IMR-90 (cell line): ENCODE measurements around the gene TMEM221. TPM values are rescaled to one million over a fixed set of nuclear protein-coding genes. Genes with fewer than 3 reads are reported as not detected.

Source experiments
- ATAC-seq: fragments of 200-7000 bp; cut with Tn5 transposase; 2 replicates; pipeline ENCODE4 v1.9.1; 2020; ENCODE audit warnings: low read depth, mild to moderate bottlenecking, moderate library complexity
- BruUV-seq: library from RNA; stranded (reverse); fragments of 400-500 nt; replicated peaks from 2 replicates; lab custom pipeline; 2021; lab: Mats Ljungman, UMichigan
- CTCF ChIA-PET: fragments of 300-600 bp; formaldehyde crosslinking; extraction: SDS; loops from one replicate; lab custom pipeline; 2021; ENCODE audit warnings: antibody characterized with exemption; lab: Yijun Ruan, JAX
- POLR2A ChIA-PET: fragments of 300-600 bp; sonication (Branson Sonifier 250); formaldehyde crosslinking; loops from one replicate; lab custom pipeline; 2022; ENCODE audit warnings: antibody characterized with exemption; ENCODE audit not compliant: unreplicated experiment; lab: Charles Lee
- DNase-seq: peaks from one replicate; pipeline ENCODE4 v3.0.0; 2013
- H2AFZ ChIP-seq: replicated peaks from 2 replicates; pipeline ENCODE3; 2013; ENCODE audit warnings: low read length, mild to moderate bottlenecking; ENCODE audit not compliant: poor library complexity
- H2AK5ac ChIP-seq: 2 replicates; pipeline ENCODE4 v1.6.1; 2013; ENCODE audit warnings: low read depth, low read length, inconsistent platforms
- H2AK9ac ChIP-seq: replicated peaks from 2 replicates; pipeline ENCODE3; 2013; ENCODE audit warnings: mild to moderate bottlenecking, low read depth, low read length, moderate library complexity; ENCODE audit not compliant: poor library complexity
- H2BK120ac ChIP-seq: 2 replicates; pipeline ENCODE4 v1.6.1; 2013; ENCODE audit warnings: low read depth, low read length, inconsistent platforms
- H2BK15ac ChIP-seq: 3 replicates; pipeline ENCODE4 v1.6.1; 2013; ENCODE audit warnings: low read depth, low read length, inconsistent platforms
- H2BK20ac ChIP-seq: 2 replicates; pipeline ENCODE4 v1.6.1; 2013; ENCODE audit warnings: low read depth, mild to moderate bottlenecking, inconsistent platforms, low read length, moderate library complexity
- H2BK5ac ChIP-seq: 2 replicates; pipeline ENCODE4 v1.6.1; 2013; ENCODE audit warnings: mild to moderate bottlenecking, low read depth, low read length, inconsistent platforms; ENCODE audit not compliant: poor library complexity, severe bottlenecking
- H3K14ac ChIP-seq: replicated peaks from 2 replicates; pipeline ENCODE4 v1.6.1; 2013; ENCODE audit warnings: low read depth, low read length, inconsistent platforms
- H3K18ac ChIP-seq: 2 replicates; pipeline ENCODE4 v1.6.1; 2013; ENCODE audit warnings: low read depth, low read length, control low read depth
- H3K23ac ChIP-seq: 2 replicates; pipeline ENCODE4 v1.6.1; 2013; ENCODE audit warnings: low read depth, low read length, inconsistent platforms
- H3K27ac ChIP-seq: 2 replicates; pipeline ENCODE4 v1.5.1; 2013; ENCODE audit warnings: mild to moderate bottlenecking, control low read depth, low read length; ENCODE audit not compliant: insufficient read depth
- H3K27me3 ChIP-seq: 2 replicates; pipeline ENCODE4 v1.6.1; 2013; ENCODE audit warnings: low read length; ENCODE audit not compliant: control insufficient read depth, insufficient read depth
- H3K36me3 ChIP-seq: 2 replicates; pipeline ENCODE4 v1.6.1; 2013; ENCODE audit warnings: low read length, mixed read lengths; ENCODE audit not compliant: control insufficient read depth, insufficient read depth
- H3K4ac ChIP-seq: 2 replicates; pipeline ENCODE4 v1.6.1; 2013; ENCODE audit warnings: low read depth, low read length, inconsistent platforms
- H3K4me1 ChIP-seq: 2 replicates; pipeline ENCODE4 v1.6.1; 2013; ENCODE audit warnings: low read length, mixed read lengths; ENCODE audit not compliant: control insufficient read depth, insufficient read depth
- H3K4me2 ChIP-seq: 2 replicates; pipeline ENCODE4 v1.6.1; 2013; ENCODE audit warnings: low read depth, mild to moderate bottlenecking, control low read depth, low read length, moderate library complexity
- H3K4me3 ChIP-seq: 2 replicates; pipeline ENCODE4 v1.5.1; 2013; ENCODE audit warnings: low read depth, mild to moderate bottlenecking, control low read depth, low read length, moderate library complexity; ENCODE audit not compliant: insufficient read depth
- H3K56ac ChIP-seq: 2 replicates; pipeline ENCODE4 v1.6.1; 2013; ENCODE audit warnings: low read length, inconsistent platforms; ENCODE audit not compliant: insufficient read depth; ENCODE audit errors: extremely low read depth
- H3K79me1 ChIP-seq, 2 experiments: 2 replicates each; pipeline ENCODE4 v1.6.1; 2013; ENCODE audit warnings: low read length in 2 of 2, inconsistent platforms in 1 of 2, low read depth in 1 of 2
- H3K9ac ChIP-seq: 2 replicates; pipeline ENCODE4 v1.6.1; 2013; ENCODE audit warnings: low read depth, low read length, control low read depth
- H3K9me1 ChIP-seq: 2 replicates; pipeline ENCODE4 v1.6.1; 2013; ENCODE audit warnings: low read length, inconsistent platforms; ENCODE audit not compliant: insufficient read depth
- H3K9me3 ChIP-seq: 2 replicates; pipeline ENCODE4 v1.6.1; 2013; ENCODE audit warnings: low read length; ENCODE audit not compliant: control insufficient read depth, insufficient read depth
- H4K20me1 ChIP-seq: 2 replicates; pipeline ENCODE4 v1.6.1; 2013; ENCODE audit warnings: low read length, inconsistent platforms; ENCODE audit not compliant: insufficient read depth
- H4K5ac ChIP-seq: 2 replicates; pipeline ENCODE4 v1.6.1; 2013; ENCODE audit warnings: mild to moderate bottlenecking, low read depth, low read length, control low read depth
- H4K8ac ChIP-seq, 2 experiments: 2 replicates each; pipeline ENCODE4 v1.6.1; 2013; ENCODE audit warnings: low read depth in 2 of 2, low read length in 2 of 2, control low read depth in 1 of 2, inconsistent platforms in 1 of 2
- H4K91ac ChIP-seq: 2 replicates; pipeline ENCODE4 v1.6.1; 2013; ENCODE audit warnings: low read depth, low read length, inconsistent platforms; ENCODE audit not compliant: insufficient read depth
- BHLHE40 ChIP-seq: fragments of 150-350 bp; IDR thresholded peaks from 2 replicates; pipeline ENCODE4 v1.6.1; 2016; ENCODE audit warnings: mild to moderate bottlenecking, low read depth, low read length
- CEBPB ChIP-seq: IDR thresholded peaks from 2 replicates; pipeline ENCODE4 v1.6.1; 2012; ENCODE audit warnings: low read depth, low read length, improper control_type of control experiment
- MAFK ChIP-seq: IDR thresholded peaks from 2 replicates; pipeline ENCODE4 v1.6.1; 2012; ENCODE audit warnings: low read depth, low read length, improper control_type of control experiment
- MXI1 ChIP-seq: IDR thresholded peaks from 2 replicates; pipeline ENCODE4 v1.6.1; 2012; ENCODE audit warnings: low read depth, mild to moderate bottlenecking, low read length, moderate library complexity, borderline replicate concordance
- POLR2A ChIP-seq: IDR thresholded peaks from 2 replicates; pipeline ENCODE4 v1.6.1; 2012; ENCODE audit warnings: mild to moderate bottlenecking, low read depth, low read length
- RCOR1 ChIP-seq: IDR thresholded peaks from 2 replicates; pipeline ENCODE4 v1.6.1; 2012; ENCODE audit warnings: mild to moderate bottlenecking, low read length, improper control_type of control experiment; ENCODE audit not compliant: insufficient replicate concordance
- SMC3 ChIP-seq: fragments of 150-350 bp; IDR thresholded peaks from 2 replicates; pipeline ENCODE4 v1.6.1; 2016; ENCODE audit warnings: low read depth, mild to moderate bottlenecking, antibody characterized with exemption, low read length, moderate library complexity
- WGBS, 2 experiments: methylation state at CpG; one replicate each; pipeline versions ENCODE4 v1.1.5 to v1.1.7; 2013; ENCODE audit warnings: missing lambda C conversion rate in 2 of 2; ENCODE audit not compliant: insufficient read length in 1 of 2; ENCODE audit errors: extremely low coverage in 2 of 2; 5-methylcytosine and 5-hydroxymethylcytosine counted together
- dilution Hi-C: fragments of 300-500 bp; cut with HindIII; formaldehyde crosslinking; loops from one replicate; pipeline ENCODE4 v1.14.3; 2018; ENCODE audit warnings: low sequenced_read_pairs; ENCODE audit not compliant: unreplicated experiment
- in situ Hi-C: fragments of 300-500 bp; cut with MboI; formaldehyde crosslinking; loops from 3 replicates; pipeline ENCODE4 v1.14.3; 2019; ENCODE audit warnings: low sequenced_read_pairs, inconsistent platforms, mixed read lengths
- intact Hi-C: fragments of 100-400 bp; cut with micrococcal nuclease; formaldehyde crosslinking; loops from 2 replicates; pipeline ENCODE4 v1.10.0; 2022
- polyA plus RNA-seq, 3 experiments: library from polyadenylated mRNA; depleted of rRNA; stranded (reverse); fragments of >200 nt; gene quantifications; 2 replicates each; pipeline ENCODE4 v1.2.3, GENCODE V29; 2012; ENCODE audit warnings: low replicate concordance in 1 of 3
- total RNA-seq: library from RNA; depleted of rRNA; stranded (reverse); fragments of >200 nt; gene quantifications from 2 replicates; pipeline ENCODE4 v1.2.3, GENCODE V29; 2012
- TF ChIP-seq, protein P1 (sequence below): conservative IDR thresholded peaks from 2 replicates; pipeline ENCODE4 v1.5.1; 2012; ENCODE audit warnings: mild to moderate bottlenecking, low read depth, low read length, improper control_type of control experiment
- TF ChIP-seq, protein P2 (sequence below): fragments of 150-350 bp; IDR thresholded peaks from 2 replicates; pipeline ENCODE4 v1.6.1; 2017; ENCODE audit warnings: mild to moderate bottlenecking, antibody characterized with exemption, low read length, low read depth

Gene TMEM221
- total and polyA plus RNA-seq, 2 of the 4 experiments (the other 2 are of a cell fraction): 0.12 TPM; not detected in 1

DNA sequence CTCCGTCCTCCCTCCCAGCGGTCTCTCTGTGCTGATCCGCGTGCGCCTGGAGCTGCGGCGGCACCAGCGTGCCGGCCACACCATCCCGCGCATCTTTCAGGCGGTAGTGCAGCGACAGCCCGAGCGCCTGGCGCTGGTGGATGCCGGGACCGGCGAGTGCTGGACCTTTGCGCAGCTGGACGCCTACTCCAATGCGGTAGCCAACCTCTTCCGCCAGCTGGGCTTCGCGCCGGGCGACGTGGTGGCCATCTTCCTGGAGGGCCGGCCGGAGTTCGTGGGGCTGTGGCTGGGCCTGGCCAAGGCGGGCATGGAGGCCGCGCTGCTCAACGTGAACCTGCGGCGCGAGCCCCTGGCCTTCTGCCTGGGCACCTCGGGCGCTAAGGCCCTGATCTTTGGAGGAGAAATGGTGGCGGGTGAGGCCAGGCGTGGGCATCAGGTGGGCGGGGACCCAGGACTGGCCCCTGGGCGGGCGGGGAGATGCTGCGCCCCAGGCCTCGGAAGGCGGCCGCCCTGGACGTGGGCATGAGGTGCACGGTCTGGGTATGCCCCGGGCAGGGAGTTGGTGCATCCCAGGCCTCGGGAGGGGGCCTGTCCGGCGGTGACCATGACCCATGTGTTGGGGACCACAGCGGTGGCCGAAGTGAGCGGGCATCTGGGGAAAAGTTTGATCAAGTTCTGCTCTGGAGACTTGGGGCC is 38.2 kb upstream of the TMEM221 start (continued):
- TF ChIP-seq, protein P1, sequence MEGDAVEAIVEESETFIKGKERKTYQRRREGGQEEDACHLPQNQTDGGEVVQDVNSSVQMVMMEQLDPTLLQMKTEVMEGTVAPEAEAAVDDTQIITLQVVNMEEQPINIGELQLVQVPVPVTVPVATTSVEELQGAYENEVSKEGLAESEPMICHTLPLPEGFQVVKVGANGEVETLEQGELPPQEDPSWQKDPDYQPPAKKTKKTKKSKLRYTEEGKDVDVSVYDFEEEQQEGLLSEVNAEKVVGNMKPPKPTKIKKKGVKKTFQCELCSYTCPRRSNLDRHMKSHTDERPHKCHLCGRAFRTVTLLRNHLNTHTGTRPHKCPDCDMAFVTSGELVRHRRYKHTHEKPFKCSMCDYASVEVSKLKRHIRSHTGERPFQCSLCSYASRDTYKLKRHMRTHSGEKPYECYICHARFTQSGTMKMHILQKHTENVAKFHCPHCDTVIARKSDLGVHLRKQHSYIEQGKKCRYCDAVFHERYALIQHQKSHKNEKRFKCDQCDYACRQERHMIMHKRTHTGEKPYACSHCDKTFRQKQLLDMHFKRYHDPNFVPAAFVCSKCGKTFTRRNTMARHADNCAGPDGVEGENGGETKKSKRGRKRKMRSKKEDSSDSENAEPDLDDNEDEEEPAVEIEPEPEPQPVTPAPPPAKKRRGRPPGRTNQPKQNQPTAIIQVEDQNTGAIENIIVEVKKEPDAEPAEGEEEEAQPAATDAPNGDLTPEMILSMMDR: no peak
- no peak for TF ChIP-seq SMC3

DNA sequence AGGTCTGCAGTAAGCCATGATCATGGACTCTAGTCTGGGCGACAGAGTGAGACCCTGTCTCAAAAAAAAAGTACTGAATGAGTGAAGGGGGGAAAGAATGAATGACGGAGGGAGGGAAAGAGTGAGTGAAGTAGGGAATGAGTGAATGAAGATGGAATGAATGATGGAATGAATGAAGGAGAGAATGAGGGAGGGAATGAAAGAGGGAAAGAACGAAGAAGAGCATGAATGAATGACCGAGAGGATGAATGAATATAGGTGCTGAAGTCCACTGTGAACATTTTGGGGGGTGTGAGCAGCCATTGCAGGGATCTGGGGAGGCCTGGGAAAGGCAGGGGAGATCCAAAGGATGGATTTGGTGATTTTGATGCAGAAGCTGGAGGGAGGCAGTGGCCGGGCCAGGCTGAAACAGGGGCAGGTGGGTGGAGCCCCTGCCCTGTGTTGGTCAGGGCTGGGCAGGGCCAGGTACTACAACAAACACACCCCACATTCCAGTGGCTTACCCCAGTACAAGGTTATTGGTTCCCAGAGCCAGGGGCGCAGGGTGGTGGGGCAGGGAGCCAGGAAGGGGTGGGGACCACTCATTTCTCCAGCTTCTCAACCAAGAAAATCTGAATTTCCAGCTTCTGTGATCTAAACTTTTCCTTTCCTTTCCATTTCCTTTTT is 36.2 kb upstream of the TMEM221 start:
- no peak overlapping the region for H2AK9ac ChIP-seq
- H3K27ac ChIP-seq: no peak overlapping the region
- no peak overlapping the region for H3K4ac ChIP-seq
- H4K5ac ChIP-seq: no peak overlapping the region
- peaks cover 11% of the 10 kb centered on the region for H3K36me3 ChIP-seq
- no peaks in the 10 kb centered on the region for H3K9me3 ChIP-seq
- H4K91ac ChIP-seq: no peak overlapping the region
- no peak overlapping the region for H2AK5ac ChIP-seq
- intact Hi-C loops (no loop called here), in situ Hi-C loops (no loop called here), dilution Hi-C loops (no loop called here)
- H3K18ac ChIP-seq: no peak overlapping the region
- WGBS, 2 experiments: 91 to 100% methylated on average over 2 to 4 of the region's 6 CpGs
- H3K79me1 ChIP-seq: peaks cover 21 to 40% of the 10 kb centered on the region in 2 experiments
- no TSS peak for BruUV-seq
- peaks cover 4% of the 10 kb centered on the region; the same call in 1 of the 2 replicates for H3K9me1 ChIP-seq
- no peak overlapping the region for H2BK120ac ChIP-seq
- ChIA-PET POLR2A (no interaction called here), CTCF (no interaction called here)
- H3K9ac ChIP-seq: no peak overlapping the region
- no peak overlapping the region for H2BK20ac ChIP-seq
- no peak overlapping the region for H3K4me3 ChIP-seq
- DNase-seq (no peak), ATAC-seq (no peak)
- no peak overlapping the region for H3K14ac ChIP-seq
- no peak overlapping the region for H3K56ac ChIP-seq
- no peak overlapping the region for H2BK15ac ChIP-seq
- peak overlapping the region; percentile 8 for H2BK5ac ChIP-seq
- TF ChIP-seq POLR2A (no peak), RCOR1 (no peak), MAFK (no peak), CEBPB (no peak), BHLHE40 (no peak), SMC3 (no peak), MXI1 (no peak)
- TF ChIP-seq, protein P2, sequence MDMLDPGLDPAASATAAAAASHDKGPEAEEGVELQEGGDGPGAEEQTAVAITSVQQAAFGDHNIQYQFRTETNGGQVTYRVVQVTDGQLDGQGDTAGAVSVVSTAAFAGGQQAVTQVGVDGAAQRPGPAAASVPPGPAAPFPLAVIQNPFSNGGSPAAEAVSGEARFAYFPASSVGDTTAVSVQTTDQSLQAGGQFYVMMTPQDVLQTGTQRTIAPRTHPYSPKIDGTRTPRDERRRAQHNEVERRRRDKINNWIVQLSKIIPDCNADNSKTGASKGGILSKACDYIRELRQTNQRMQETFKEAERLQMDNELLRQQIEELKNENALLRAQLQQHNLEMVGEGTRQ: no peak
- no peak overlapping the region for H2AFZ ChIP-seq
- H4K20me1 ChIP-seq: peaks cover 30% of the 10 kb centered on the region
- H4K8ac ChIP-seq: no peak overlapping the region
- no peaks in the 10 kb centered on the region for H3K27me3 ChIP-seq
- no peak overlapping the region for H3K4me2 ChIP-seq
- H3K23ac ChIP-seq: no peak overlapping the region
- H3K4me1 ChIP-seq: no peaks in the 10 kb centered on the region; the same call in 1 of the 2 replicates
